GM23248 (cell line): ENCODE data around the gene MACF1. TPM values are rescaled to one million over a fixed set of nuclear protein-coding genes. Genes with fewer than 3 reads are reported as not detected.

Source experiments
- DNase-seq: peaks from one replicate; pipeline ENCODE4 v3.0.0-alpha.2; 2015
- H2AFZ ChIP-seq: fragments of 200-600 bp; sonication (generic); 2 replicates; pipeline ENCODE4 v1.6.1; 2016; ENCODE audit warnings: antibody characterized with exemption
- H3F3A ChIP-seq: fragments of 200-600 bp; sonication (generic); 2 replicates; pipeline ENCODE4 v1.6.1; 2016; ENCODE audit warnings: mild to moderate bottlenecking, antibody characterized with exemption, mixed run types; ENCODE audit not compliant: insufficient read depth
- H3K27ac ChIP-seq: fragments of 200-600 bp; sonication (generic); 2 replicates; pipeline ENCODE4 v1.5.1; 2016; ENCODE audit warnings: mild to moderate bottlenecking
- H3K27me3 ChIP-seq: fragments of 200-600 bp; sonication (generic); replicated peaks from 2 replicates; pipeline ENCODE4 v1.6.1; 2016; ENCODE audit warnings: mild to moderate bottlenecking; ENCODE audit not compliant: insufficient read depth
- H3K36me3 ChIP-seq: fragments of 200-600 bp; sonication (generic); 2 replicates; pipeline ENCODE4 v1.6.1; 2016; ENCODE audit warnings: low read depth, mild to moderate bottlenecking
- H3K4me1 ChIP-seq: fragments of 200-600 bp; sonication (generic); 2 replicates; pipeline ENCODE4 v1.6.1; 2016; ENCODE audit warnings: mild to moderate bottlenecking; ENCODE audit not compliant: insufficient read depth
- H3K4me2 ChIP-seq: fragments of 200-600 bp; sonication (generic); one replicate; pipeline ENCODE4 v1.6.1; 2016; ENCODE audit warnings: mild to moderate bottlenecking; ENCODE audit not compliant: unreplicated experiment
- H3K4me3 ChIP-seq: fragments of 200-600 bp; sonication (generic); 2 replicates; pipeline ENCODE4 v1.5.1; 2016; ENCODE audit warnings: mild to moderate bottlenecking
- H3K79me2 ChIP-seq: fragments of 200-600 bp; sonication (generic); 2 replicates; pipeline ENCODE4 v1.6.1; 2016; ENCODE audit warnings: mild to moderate bottlenecking; ENCODE audit not compliant: insufficient read depth
- H3K9ac ChIP-seq: fragments of 200-600 bp; sonication (generic); 2 replicates; pipeline ENCODE4 v1.6.1; 2016; ENCODE audit warnings: mild to moderate bottlenecking
- H3K9me2 ChIP-seq: fragments of 200-600 bp; sonication (generic); 2 replicates; pipeline ENCODE4 v1.6.1; 2016; ENCODE audit warnings: mixed run types, mild to moderate bottlenecking, moderate library complexity; ENCODE audit not compliant: insufficient read depth
- H3K9me3 ChIP-seq: fragments of 200-600 bp; sonication (generic); one replicate; pipeline ENCODE4 v1.6.1; 2017; ENCODE audit warnings: low read depth
- H4K20me1 ChIP-seq: fragments of 200-600 bp; sonication (generic); 2 replicates; pipeline ENCODE4 v1.6.0; 2016; ENCODE audit not compliant: insufficient read depth
- EZH2 ChIP-seq: fragments of 200-600 bp; sonication (generic); IDR thresholded peaks from 2 replicates; pipeline ENCODE4 v1.6.1; 2018; ENCODE audit warnings: antibody characterized with exemption, mild to moderate bottlenecking; ENCODE audit not compliant: insufficient read depth, poor library complexity, severe bottlenecking
- EZH2phosphoT487 ChIP-seq: fragments of 200-600 bp; sonication (generic); IDR thresholded peaks from 2 replicates; pipeline ENCODE4 v1.6.1; 2018; ENCODE audit warnings: antibody characterized with exemption, moderate library complexity, mild to moderate bottlenecking, low read depth; ENCODE audit not compliant: insufficient read depth
- WGBS, 2 experiments: methylation state at CpG; one replicate each; pipeline ENCODE4 v1.1.6; 2015 to 2017; ENCODE audit warnings: low lambda C conversion rate in 2 of 2, low coverage in 1 of 2; ENCODE audit errors: missing lambda C conversion rate in 2 of 2; 5-methylcytosine and 5-hydroxymethylcytosine counted together
- in situ Hi-C: fragments of 300-500 bp; cut with MboI; formaldehyde crosslinking; loops from 2 replicates; pipeline ENCODE4 v1.15.0; 2020
- polyA plus RNA-seq: library from polyadenylated mRNA; unstranded; fragments of >200 nt; fragmentation: Nextera tagmentation; extraction: Ambion mirVana; gene quantifications from 2 replicates; pipeline ENCODE4 v1.2.1, GENCODE V29; 2016
- total RNA-seq: library from RNA; depleted of rRNA; stranded (reverse); fragments of >200 nt; shearing (Covaris generic); gene quantifications from 2 replicates; pipeline ENCODE4 v1.2.3, GENCODE V29; 2014

Gene MACF1
- total and polyA plus RNA-seq, 2 experiments from 2014 or later, result 55.1 to 177 TPM

DNA sequence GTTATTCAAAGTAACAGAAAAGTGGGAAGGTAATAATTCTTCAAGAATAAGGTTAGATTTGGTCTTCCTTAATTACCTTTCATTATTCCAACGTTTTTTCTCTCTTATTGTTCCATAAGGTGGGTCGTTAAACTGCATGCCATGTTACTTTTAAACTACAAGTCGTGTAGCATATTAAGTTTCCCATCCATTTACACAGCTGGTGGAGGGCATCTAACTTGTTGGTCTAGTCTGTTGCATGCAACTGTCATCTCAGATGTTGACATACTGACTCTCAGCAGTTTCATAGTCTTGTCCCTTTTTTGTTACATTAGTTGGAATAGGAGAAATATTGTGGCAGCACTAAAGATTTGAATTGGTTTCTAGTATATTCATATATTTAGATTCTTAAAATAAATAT is 232.3 kb downstream of the MACF1 start:
- 77 to 84% methylated on average over 3 of the region's 3 CpGs for WGBS, 2 experiments
- TF ChIP-seq EZH2, result no peak

DNA sequence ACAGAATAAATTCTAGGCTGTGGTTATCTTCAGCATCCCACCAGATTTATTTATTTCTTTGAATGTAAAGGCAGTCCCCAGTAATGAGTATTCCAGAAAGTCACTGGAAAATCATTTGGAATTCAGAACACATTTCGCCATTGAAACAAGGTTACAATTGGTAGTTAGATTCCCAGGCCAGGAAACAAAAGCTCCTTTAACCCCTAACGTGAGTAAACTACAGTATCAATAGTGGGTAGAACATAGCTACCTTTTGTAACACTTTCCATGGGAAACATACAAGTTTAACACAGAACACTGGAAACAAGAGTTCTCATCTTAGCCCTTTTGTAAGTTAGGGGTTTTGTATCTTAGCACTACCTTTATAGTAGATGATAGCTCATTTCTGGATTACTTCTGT is 233.5 kb downstream of the MACF1 start:
- Histone ChIP-seq H3K27me3 (no peaks in the 10 kb centered on the region), H3K36me3 (peaks cover 95% of the 10 kb centered on the region), H3F3A (peaks cover 41% of the 10 kb centered on the region), H3K4me1 (no peaks in the 10 kb centered on the region), H4K20me1 (no peaks in the 10 kb centered on the region), H3K79me2 (peaks cover 41% of the 10 kb centered on the region; the same call in 1 of the 2 replicates), H3K9me3 (no peaks in the 10 kb centered on the region), H3K4me2 (no peak overlapping the region), H3K4me3 (no peak overlapping the region), H2AFZ (no peak overlapping the region), H3K27ac (no peak overlapping the region), H3K9me2 (no peaks in the 10 kb centered on the region), H3K9ac (no peak overlapping the region)
- WGBS, 2 experiments, result 82 to 83% methylated on average over 2 of the region's 2 CpGs
- in situ Hi-C loops, result no loop called here
- DNase-seq, result no peak
- TF ChIP-seq EZH2phosphoT487, result no peak
- TF ChIP-seq EZH2, result no peak

More for the DNA sequence above, 232.3 kb downstream of the MACF1 start:
- Histone ChIP-seq H3K9me2 (no peaks in the 10 kb centered on the region), H3K4me3 (no peak overlapping the region), H3K4me1 (no peaks in the 10 kb centered on the region), H3K36me3 (peaks cover 95% of the 10 kb centered on the region), H3K27ac (no peak overlapping the region), H3K27me3 (no peaks in the 10 kb centered on the region), H2AFZ (no peak overlapping the region), H3K9ac (no peak overlapping the region), H3K9me3 (no peaks in the 10 kb centered on the region), H3K4me2 (no peak overlapping the region), H4K20me1 (no peaks in the 10 kb centered on the region), H3K79me2 (peaks cover 44% of the 10 kb centered on the region), H3F3A (peaks cover 43% of the 10 kb centered on the region)
- in situ Hi-C loops, result no loop called here
- no peak for DNase-seq

DNA sequence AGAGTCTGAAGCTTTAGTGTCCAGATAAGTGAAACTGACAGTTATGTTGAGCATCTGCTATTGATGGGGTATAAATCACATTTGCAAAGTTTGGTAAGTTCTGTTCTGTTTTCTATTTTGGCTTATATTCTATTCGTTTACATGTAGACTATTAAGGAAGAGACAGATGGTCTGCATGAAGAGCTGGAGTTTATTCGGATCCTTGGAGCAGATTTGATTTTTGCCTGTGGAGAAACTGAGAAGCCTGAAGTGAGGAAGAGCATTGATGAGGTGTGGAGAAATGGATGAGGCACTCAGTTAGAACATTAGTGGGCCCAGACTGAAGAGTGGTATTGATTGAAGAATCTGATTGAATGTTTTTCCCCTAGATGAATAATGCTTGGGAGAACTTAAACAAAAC is 236.4 kb downstream of the MACF1 start:
- H3K4me2 ChIP-seq, result no peak overlapping the region
- WGBS, 2 experiments, result 29 to 32% methylated on average over 2 of the region's 2 CpGs
- H3K79me2 ChIP-seq, result peaks cover 43% of the 10 kb centered on the region
- no peak overlapping the region for H3K27ac ChIP-seq
- no peak overlapping the region for H3K4me3 ChIP-seq
- H3K9ac ChIP-seq, result no peak overlapping the region
- in situ Hi-C loops, result no loop called here
- H2AFZ ChIP-seq, result no peak overlapping the region
- H3K9me3 ChIP-seq, result no peaks in the 10 kb centered on the region
- no peak for DNase-seq
- no peaks in the 10 kb centered on the region for H3K9me2 ChIP-seq
- H3K27me3 ChIP-seq, result no peaks in the 10 kb centered on the region
- H3K4me1 ChIP-seq, result no peaks in the 10 kb centered on the region
- peaks cover 49% of the 10 kb centered on the region for H3F3A ChIP-seq
- no peak for TF ChIP-seq EZH2phosphoT487
- peaks cover 95% of the 10 kb centered on the region for H3K36me3 ChIP-seq
- no peaks in the 10 kb centered on the region for H4K20me1 ChIP-seq

GRCh38 chr1:39441797-39442196 is 237.3 kb downstream of the MACF1 start:
- Histone ChIP-seq H3K9me3 (no peaks in the 10 kb centered on the region), H3F3A (peaks cover 44% of the 10 kb centered on the region), H3K27ac (no peak overlapping the region), H3K4me2 (no peak overlapping the region), H3K79me2 (peaks cover 39% of the 10 kb centered on the region), H3K36me3 (peaks cover 94% of the 10 kb centered on the region), H4K20me1 (no peaks in the 10 kb centered on the region), H3K4me3 (no peak overlapping the region), H3K4me1 (no peaks in the 10 kb centered on the region), H2AFZ (no peak overlapping the region), H3K9ac (no peak overlapping the region), H3K27me3 (no peaks in the 10 kb centered on the region), H3K9me2 (no peaks in the 10 kb centered on the region)
- TF ChIP-seq EZH2, result no peak
- TF ChIP-seq EZH2phosphoT487, result no peak
- no peak for DNase-seq
- in situ Hi-C loops, result no loop called here

GRCh38 chr1:39445573-39445972 is 241.1 kb downstream of the MACF1 start:
- Histone ChIP-seq H4K20me1 (no peaks in the 10 kb centered on the region), H3K79me2 (peaks cover 35% of the 10 kb centered on the region), H3K4me2 (no peak overlapping the region), H3K4me3 (no peak overlapping the region), H3K27ac (no peak overlapping the region), H3F3A (peaks cover 75% of the 10 kb centered on the region), H3K9me3 (no peaks in the 10 kb centered on the region), H3K36me3 (peaks cover 86% of the 10 kb centered on the region), H2AFZ (no peak overlapping the region), H3K9ac (no peak overlapping the region), H3K27me3 (no peaks in the 10 kb centered on the region), H3K4me1 (no peaks in the 10 kb centered on the region), H3K9me2 (no peaks in the 10 kb centered on the region)
- TF ChIP-seq EZH2, result no peak
- no peak for TF ChIP-seq EZH2phosphoT487
- WGBS, 2 experiments, result 93 to 94% methylated on average over 2 of the region's 2 CpGs
- DNase-seq, result no peak
- in situ Hi-C loops, result no loop called here
